Renal pelvis (tissue), 4 donors: Measurements from ENCODE around the gene SOCS3. TPM values are rescaled to one million over a fixed set of nuclear protein-coding genes. Genes with fewer than 3 reads are reported as not detected.
A peak's percentile ranks its signal among the peaks of the same experiment; 100 is the strongest.
"Not testable (repeated sequence)": the region's sequence is repeated elsewhere in the genome, so short reads cannot be mapped to it uniquely, and the experiment has no call there.

Experiments
- DNase-seq: peaks from one replicate; pipeline ENCODE4 v3.0.0-alpha.2; 2013
- polyA plus RNA-seq, 3 donors: library from polyadenylated mRNA; unstranded; fragments of 120-200 nt; gene quantifications; one replicate each; pipeline ENCODE4 v1.2.1, GENCODE V29; 2013; ENCODE audit not compliant: insufficient read length in 3 of 3

The SOCS3 gene
- polyA plus RNA-seq, 3 donors = 7.1 to 8.8 (median 8.4) TPM

DNA sequence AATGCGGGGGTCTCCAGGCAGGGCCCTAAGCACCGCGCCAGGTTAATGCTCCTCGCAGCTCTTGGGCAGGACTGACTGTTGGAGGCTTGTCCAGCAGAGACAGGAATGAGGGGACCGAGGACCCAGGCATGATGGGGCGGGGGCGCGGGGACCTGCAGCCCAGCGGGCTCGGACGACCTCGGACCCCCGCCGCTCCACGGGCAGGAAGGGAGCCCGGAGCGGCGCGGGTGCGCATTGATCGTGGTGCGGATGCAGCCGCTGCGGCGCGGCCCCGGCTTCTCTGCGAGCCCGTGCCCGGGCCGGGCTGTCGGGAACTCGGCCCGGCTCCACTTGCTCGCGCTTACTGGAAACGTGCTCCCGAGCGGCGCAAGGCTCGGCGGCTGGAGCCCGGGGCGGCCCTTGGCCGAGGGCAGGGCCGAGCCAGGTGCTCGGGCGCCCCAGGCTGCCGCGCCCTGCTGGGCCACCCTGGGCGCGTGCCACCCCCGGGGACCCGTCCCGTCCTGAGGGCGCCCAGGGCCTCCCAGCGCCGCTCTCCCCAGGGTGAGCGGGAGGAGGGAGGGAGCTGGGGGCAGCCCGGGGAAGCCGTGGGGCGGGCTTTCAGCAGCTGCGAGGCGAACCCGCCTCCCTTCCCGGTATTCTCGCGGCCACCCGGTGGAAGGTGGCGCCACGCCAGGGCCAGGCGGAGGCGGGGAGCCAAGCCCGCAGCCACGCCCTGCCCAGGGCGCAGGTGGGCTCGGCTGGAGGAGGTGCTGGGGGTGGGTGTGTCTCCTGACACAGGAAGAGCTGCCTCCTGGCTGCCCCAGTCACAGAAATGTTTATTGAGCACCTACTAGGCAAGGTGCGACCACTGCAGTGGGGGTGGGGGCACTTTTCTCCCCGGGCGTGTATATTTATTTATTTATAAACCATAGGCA lies 45.9 kb downstream of the SOCS3 start:
- DNase-seq = peak; percentile 80

DNA sequence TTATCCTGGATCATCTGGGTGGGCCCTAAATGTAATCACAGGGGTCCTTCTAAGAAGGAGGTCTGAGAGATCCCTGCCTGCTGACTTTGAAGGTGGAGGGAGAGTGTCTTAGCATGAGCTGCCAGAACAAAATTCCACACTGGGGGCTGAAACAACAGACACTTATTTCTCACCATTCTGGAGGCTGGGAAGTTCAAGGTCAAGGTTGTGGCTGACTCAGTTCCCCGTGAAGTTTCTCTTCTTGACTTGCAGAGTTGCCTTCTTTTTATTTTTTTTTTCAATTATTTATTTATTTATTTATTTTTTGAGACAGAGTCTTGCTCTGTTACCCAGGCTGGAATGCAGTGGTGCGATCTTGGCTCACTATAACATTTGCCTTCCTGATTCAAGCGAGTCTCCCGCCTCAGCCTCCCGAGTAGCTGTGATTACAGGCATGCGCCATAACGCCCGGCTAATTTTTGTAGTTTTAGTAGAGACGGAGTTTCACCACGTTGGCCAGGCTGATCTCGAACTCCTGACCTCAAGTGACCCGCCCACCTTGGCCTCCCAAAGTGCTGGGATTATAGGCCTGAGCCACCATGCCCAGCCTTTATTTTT lies 50.1 kb downstream of the SOCS3 start:
- DNase-seq = not testable (repeated sequence)

DNA sequence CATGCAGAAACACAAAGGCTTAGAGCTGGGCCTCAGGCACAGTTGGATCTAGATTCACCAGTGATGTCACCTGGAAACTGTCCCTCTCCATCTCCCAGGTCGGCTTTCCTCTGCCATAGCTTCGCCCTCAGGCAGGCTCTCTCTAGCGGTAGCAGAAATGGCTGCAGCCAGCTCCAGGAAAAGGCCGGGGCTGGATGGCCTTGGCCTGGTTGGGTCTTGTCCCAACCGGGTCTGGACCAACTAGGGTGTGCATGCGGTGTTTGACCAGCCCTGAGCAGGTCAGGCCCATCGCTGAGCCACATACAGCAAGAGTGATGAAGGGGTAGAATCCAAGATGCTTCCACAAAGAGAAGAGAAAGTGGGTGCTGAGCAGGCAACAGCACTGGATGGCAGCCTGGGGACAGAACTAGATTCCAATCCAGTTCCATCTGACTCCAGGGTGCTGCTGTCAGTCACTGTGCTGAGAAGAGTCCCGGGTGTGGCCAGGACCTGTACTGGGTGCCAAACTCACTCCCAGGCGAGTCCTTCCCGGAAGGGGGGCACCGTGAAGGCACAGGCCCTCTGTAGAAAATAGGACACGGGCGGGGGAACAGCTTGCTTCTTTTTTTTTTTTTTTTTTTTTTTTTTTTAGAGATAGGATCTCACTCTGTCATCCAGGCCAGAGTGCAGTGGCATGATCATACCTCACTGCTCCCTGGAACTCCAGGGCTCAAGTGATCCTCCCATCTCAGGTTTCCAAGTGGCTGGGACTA lies 51.8 kb downstream of the SOCS3 start:
- no peak for DNase-seq

DNA sequence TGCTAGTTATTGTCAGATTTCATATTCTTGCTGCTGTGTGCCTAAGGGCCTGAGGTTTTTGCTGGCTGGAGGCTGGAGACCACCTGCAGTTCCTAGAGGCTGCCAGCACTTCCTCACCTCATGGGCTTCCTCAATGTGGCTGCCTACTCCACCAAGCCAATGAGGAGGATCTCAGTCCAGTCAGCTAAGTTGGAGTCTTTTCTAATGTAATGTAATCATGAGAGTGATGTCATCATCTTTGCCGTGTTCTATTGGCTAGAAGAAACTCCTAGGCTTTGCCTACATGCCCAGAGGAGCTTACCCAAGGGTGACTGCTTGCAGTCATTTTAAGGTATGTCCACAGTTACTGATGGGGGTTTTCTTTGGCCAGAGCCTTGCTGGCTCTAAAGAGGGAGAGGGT lies 53.0 kb downstream of the SOCS3 start:
- DNase-seq = no peak

Other genes with a start within 250 kb of the SOCS3 start
- 10 to 100 TPM; 29.1 to 38.4 (median 31.7) TPM for gene TMC6, start 231.3 kb downstream of the SOCS3 start, polyA plus RNA-seq
- 1 to 10 TPM; 2.1 to 2.5 (median 2.4) TPM for gene TMC8, start 229.3 kb downstream of the SOCS3 start, polyA plus RNA-seq
- gene C17orf99, start 213.7 kb downstream of the SOCS3 start, polyA plus RNA-seq = under 1 TPM; 0.24 to 0.52 (median 0.41) TPM
- gene SYNGR2, start 191.5 kb downstream of the SOCS3 start, polyA plus RNA-seq = 10 to 100 TPM; 71.5 to 79.1 (median 72.9) TPM
- gene TK1, start 173.0 kb downstream of the SOCS3 start, polyA plus RNA-seq = 10 to 100 TPM; 32.5 to 38.5 (median 33.1) TPM
- gene AFMID, start 172.7 kb downstream of the SOCS3 start, polyA plus RNA-seq = 10 to 100 TPM; 51.8 to 82.3 (median 73.6) TPM
- gene BIRC5, start 145.8 kb downstream of the SOCS3 start, polyA plus RNA-seq = 10 to 100 TPM; 26.5 to 32.4 (median 32.2) TPM
- gene TMEM235, start 128.4 kb downstream of the SOCS3 start, polyA plus RNA-seq = not detected
- 10 to 100 TPM; 46.3 to 58.6 (median 56.4) TPM for gene PGS1, start 18.6 kb upstream of the SOCS3 start, polyA plus RNA-seq
- gene DNAH17, start 217.3 kb upstream of the SOCS3 start, polyA plus RNA-seq = 1 to 10 TPM; 2.2 to 4.4 (median 4.0) TPM